AG09309 (cell line): ENCODE measurements around the gene EHBP1L1.

ENCODE experiments used
- DNase-seq: peaks from one replicate; pipeline ENCODE4 v3.0.0-alpha.2; 2010; ENCODE audit warnings: low read depth
- H3K4me3 ChIP-seq: 2 replicates; pipeline ENCODE4 v1.5.1; 2011; ENCODE audit warnings: mild to moderate bottlenecking, low read depth, low read length, moderate library complexity; ENCODE audit not compliant: control insufficient read depth
- TF ChIP-seq, protein P1 (sequence below): IDR thresholded peaks from 2 replicates; pipeline ENCODE4 v1.5.1; 2011; ENCODE audit warnings: mild to moderate bottlenecking, low read depth, low read length, inconsistent platforms; ENCODE audit not compliant: insufficient read depth, control insufficient read depth; ENCODE audit errors: missing control alignments

EHBP1L1 gene

DNA sequence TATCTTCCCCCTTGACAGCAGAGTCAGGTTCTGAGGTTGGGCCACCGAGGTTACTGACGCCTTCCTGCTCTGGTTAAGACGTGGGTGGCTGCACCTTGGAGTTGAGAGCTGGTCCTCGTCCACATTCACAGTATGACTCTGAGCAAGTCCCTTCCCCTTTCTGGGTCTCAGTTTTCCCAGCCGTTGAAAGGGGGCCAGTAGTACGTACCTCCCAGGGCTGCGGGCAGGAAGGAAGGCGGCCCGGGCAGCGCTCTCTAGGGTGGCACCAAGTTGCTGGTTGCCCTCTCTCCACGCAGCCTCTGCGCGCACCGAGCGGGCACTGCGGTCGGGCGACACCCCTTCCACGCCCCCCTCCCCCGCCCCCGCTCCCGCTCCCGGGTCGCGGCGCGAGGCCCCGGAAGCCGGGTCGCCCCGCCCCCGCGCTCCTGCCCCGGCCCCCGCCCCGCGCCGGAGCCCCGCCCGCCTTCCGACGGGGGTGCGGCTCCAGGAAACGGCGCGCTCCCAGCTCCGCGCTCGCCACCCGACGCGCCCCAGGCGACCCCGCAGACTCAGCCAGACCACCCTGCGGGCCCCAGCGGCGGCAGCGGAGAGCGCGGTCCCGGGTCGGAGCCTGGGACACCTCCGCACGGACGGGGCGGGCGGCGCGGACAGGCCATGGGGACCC lies at the start of gene EHBP1L1:
Gene EHBP1L1 (plus strand): TSS at position 486 of the 664 bp plus-strand sequence. CDS start 250 bp downstream, outside the sequence.
- H3K4me3 ChIP-seq = peak within 1 kb of the TSS; percentile 86
- DNase-seq = no peak
- TF ChIP-seq, protein P1, sequence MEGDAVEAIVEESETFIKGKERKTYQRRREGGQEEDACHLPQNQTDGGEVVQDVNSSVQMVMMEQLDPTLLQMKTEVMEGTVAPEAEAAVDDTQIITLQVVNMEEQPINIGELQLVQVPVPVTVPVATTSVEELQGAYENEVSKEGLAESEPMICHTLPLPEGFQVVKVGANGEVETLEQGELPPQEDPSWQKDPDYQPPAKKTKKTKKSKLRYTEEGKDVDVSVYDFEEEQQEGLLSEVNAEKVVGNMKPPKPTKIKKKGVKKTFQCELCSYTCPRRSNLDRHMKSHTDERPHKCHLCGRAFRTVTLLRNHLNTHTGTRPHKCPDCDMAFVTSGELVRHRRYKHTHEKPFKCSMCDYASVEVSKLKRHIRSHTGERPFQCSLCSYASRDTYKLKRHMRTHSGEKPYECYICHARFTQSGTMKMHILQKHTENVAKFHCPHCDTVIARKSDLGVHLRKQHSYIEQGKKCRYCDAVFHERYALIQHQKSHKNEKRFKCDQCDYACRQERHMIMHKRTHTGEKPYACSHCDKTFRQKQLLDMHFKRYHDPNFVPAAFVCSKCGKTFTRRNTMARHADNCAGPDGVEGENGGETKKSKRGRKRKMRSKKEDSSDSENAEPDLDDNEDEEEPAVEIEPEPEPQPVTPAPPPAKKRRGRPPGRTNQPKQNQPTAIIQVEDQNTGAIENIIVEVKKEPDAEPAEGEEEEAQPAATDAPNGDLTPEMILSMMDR = no peak

DNA sequence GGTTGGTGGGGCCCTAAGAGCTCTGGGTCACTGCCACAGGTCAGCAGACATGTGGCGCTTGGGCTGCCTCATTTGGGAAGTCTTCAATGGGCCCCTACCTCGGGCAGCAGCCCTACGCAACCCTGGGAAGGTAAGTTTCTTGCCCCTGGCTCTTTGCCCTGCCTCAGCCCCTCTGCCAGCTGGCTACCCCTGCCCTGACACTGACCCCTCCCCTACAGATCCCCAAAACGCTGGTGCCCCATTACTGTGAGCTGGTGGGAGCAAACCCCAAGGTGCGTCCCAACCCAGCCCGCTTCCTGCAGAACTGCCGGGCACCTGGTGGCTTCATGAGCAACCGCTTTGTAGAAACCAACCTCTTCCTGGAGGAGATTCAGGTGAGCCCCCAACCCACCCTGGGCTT lies 49.1 kb upstream of the EHBP1L1 start:
- DNase-seq = no peak
- TF ChIP-seq, protein P1 = no peak
- H3K4me3 ChIP-seq = peak overlapping the region; percentile 83

DNA sequence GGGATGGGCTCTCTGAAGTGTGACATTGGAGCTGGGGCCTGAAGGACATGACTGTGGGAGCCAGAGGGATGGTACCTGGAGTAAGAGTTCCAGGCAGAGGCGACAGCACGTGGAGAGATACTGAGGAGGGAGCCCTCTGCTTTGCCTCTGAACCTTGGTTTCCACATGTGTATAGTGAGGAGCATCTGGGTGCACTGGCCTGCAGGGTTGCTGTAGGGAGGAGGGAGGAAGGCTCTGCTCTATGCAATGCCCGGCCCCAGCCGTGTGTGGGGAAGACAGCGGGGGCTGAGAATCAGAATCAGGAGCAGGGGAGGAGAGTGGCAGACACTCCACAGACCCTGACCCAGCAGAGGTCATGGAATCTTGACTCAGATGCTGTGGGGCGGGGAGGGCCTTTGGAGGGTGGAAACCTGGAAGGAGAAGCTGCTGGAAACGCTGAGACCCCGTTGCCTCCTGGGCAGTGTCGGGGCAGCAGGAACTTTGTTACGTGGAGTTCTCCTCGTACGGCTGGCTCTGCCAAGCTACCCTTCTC lies 47.0 kb upstream of the EHBP1L1 start:
- DNase-seq = no peak
- TF ChIP-seq, protein P1 = no peak
- no peak overlapping the region for H3K4me3 ChIP-seq

DNA sequence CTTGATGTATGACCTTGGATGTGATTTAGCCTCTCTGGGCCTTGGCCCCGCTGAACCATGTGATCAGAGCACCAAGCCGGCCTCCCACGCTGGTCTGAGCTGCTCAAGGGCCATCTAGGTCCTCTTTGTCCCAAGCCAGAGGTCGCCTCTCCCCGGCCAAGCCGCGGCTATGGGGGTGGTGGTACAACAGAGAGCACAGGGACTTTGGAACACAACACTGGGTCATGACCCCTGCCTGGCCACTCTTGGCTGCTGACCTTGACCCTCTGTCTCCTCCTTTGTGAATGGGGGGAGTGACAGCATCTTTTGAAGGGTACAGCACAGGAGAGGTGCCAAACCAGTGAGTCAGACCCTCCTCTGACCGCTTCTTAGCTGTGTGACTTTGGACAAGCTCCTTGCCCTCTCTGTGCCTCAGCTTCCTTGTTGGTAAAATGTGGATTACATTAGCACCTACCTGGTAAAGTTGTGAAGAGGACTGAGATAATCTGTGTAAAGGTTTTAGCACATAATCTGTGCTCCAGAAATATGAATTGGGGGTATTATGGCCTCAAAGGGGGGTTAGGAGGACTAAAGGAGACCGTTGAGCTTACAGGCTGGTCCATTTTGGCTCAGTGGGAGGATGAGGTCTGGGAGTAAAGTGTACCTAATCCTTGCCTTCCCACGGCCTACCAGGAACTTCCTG lies 46.2 kb upstream of the EHBP1L1 start:
- TF ChIP-seq, protein P1 = no peak
- H3K4me3 ChIP-seq = no peak overlapping the region
- DNase-seq = no peak

- DNase-seq = no peak
- TF ChIP-seq, protein P1 = peak; percentile 27
- H3K4me3 ChIP-seq = no peak overlapping the region
These were observed 45.7 kb upstream of the EHBP1L1 start for GRCh38 chr11:65530157-65530496.

DNA sequence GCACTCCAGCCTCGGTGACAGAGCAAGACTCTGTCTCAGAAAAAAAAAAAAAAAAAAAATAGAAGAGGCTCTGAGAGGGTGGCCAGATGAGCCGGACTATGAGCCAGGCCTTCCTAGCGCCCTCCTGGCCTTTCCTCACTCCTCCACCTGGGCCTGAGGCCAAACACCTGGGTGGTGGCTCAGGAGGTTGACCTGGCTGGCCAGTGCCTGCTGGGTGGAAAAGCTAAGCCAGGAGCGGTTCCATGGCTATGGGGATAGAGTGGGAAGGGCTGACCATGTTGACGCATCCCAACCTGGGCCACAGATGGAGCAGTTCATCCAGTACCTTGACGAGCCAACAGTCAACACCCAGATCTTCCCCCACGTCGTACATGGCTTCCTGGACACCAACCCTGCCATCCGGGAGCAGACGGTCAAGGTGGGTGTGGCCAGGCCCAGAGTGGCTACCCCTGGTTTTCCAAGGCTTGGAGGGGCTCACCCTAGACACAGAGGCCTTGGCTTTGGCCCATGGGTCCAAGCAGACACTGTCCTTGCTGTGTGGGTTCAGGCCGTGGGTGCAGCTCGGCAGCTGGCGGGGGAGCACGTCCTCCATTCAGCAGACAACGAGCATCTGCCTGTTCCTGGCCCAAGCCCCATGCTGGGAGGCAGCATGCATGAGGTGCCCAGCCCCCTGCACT lies 43.3 kb upstream of the EHBP1L1 start:
- H3K4me3 ChIP-seq = no peak overlapping the region
- DNase-seq = no peak
- TF ChIP-seq, protein P1 = no peak
